ENCODE results near the gene TNP2.

TNP2 gene

DNA sequence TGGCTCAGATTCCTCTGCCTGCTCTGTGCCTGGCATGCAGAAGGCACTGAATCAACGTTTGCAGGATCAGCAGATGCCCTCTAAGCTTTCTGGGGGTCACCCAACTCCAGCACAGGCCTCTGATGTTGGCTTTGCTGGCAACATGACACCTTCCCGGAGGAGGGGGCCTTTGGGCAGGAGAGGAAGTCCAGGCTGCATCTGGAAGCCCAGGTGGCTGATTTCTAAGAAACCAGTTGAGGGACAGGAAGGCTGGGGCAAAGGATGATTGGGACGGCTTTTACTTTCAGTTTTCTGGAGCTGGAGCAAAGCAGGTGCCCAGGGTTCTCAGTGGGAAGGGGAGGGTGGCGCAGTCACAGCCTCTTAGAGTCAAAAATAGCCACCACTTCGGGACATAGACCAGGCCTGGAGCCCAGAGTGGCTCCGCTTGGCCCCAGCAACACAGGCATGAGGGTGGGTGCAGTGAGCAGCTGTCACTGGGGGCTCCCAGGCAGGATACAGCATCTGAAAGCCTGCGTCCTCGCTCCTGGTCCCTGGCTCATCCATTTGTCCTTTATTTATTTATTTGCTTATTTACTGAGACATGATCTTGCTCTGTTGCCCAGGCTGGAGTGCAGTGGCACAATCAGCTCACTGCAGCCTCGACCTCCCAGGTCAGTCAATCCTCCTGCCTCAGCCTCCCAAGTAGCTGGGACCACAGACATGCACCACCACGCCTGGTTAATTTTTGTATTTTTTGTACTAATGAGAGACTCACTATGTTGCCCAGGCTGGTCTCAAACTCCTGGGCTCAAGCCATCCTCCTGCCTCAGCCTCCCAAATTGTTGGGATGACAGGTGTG lies 28.3 kb downstream of the TNP2 start:
- no peaks in the 10 kb centered on the region for H3K27me3 ChIP-seq (ENCODE audit: insufficient read depth, low read depth, severe bottlenecking)
- no peak overlapping the region for H3K27ac ChIP-seq
- TF ChIP-seq, protein P1, sequence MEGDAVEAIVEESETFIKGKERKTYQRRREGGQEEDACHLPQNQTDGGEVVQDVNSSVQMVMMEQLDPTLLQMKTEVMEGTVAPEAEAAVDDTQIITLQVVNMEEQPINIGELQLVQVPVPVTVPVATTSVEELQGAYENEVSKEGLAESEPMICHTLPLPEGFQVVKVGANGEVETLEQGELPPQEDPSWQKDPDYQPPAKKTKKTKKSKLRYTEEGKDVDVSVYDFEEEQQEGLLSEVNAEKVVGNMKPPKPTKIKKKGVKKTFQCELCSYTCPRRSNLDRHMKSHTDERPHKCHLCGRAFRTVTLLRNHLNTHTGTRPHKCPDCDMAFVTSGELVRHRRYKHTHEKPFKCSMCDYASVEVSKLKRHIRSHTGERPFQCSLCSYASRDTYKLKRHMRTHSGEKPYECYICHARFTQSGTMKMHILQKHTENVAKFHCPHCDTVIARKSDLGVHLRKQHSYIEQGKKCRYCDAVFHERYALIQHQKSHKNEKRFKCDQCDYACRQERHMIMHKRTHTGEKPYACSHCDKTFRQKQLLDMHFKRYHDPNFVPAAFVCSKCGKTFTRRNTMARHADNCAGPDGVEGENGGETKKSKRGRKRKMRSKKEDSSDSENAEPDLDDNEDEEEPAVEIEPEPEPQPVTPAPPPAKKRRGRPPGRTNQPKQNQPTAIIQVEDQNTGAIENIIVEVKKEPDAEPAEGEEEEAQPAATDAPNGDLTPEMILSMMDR (IDR thresholded peaks at IDR 0.05; ENCODE audit: low read depth, low read length) = no peak
- DNase-seq = no peak
- H3K4me3 ChIP-seq (ENCODE audit: low read depth, low read length) = no peak overlapping the region
- H3K9me3 ChIP-seq (ENCODE audit: severe bottlenecking) = no peaks in the 10 kb centered on the region
- no peaks in the 10 kb centered on the region for H3K36me3 ChIP-seq

DNA sequence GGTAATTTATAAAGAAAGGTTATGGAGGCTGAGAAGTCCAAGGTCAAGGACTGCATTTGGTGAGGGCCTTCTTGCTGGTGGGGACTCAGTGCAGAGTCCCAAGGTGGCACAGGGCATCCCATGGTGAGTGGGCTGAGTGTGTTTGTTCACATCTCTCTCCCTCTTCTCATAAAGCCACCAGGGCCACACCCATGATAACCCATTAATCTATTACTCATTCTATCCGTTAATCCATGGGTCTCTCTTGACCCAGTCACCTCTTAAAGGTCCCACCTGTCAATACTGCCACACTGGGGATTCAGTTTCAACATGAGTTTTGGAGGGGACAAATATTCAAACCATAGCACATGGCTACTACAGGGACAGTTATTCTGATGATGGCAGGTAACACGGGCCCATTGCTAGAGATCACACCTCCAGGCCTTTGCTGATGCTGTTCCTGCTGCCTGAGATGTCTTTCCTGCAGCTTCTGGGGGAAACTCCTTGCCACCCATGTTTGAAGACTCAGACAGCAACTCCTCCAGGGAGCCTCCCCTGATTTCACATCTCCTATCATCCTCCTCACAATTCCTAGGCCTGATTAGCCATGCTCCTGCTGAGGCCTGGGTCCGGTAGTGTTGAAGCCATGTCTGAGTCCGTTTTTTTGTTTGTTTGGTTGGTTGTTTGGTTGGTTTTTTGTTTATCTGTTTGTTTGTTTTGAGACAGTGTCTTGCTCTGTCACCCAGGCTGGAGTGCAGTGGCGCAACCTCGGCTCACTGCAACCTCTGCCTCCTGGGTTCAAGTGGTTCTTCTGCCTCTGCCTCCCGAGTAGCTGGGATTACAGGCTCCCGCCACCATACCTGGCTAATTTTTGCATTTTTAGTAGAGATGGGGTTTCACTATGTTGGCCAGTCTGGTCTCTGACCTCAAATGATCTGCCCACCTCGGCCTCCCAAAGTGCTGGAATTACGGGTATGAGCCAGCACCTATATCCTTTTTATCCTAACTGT lies 29.2 kb downstream of the TNP2 start:
- Histone ChIP-seq H3K36me3 (no peaks in the 10 kb centered on the region), H3K4me3 (ENCODE audit: low read depth, low read length) (no peak overlapping the region), H3K9me3 (ENCODE audit: severe bottlenecking) (no peaks in the 10 kb centered on the region), H3K27ac (no peak overlapping the region), H3K27me3 (ENCODE audit: insufficient read depth, low read depth, severe bottlenecking) (no peaks in the 10 kb centered on the region)
- no peak for DNase-seq
- TF ChIP-seq, protein P1 (IDR thresholded peaks at IDR 0.05; ENCODE audit: low read depth, low read length) = no peak

- H3K27me3 ChIP-seq (ENCODE audit: insufficient read depth, low read depth, severe bottlenecking) = no peaks in the 10 kb centered on the region
- no peaks in the 10 kb centered on the region for H3K9me3 ChIP-seq (ENCODE audit: severe bottlenecking)
- H3K4me3 ChIP-seq (ENCODE audit: low read depth, low read length) = no peak overlapping the region
- no peak overlapping the region for H3K27ac ChIP-seq
- DNase-seq = no peak
- TF ChIP-seq, protein P1 (IDR thresholded peaks at IDR 0.05; ENCODE audit: low read depth, low read length) = no peak
- H3K36me3 ChIP-seq = no peaks in the 10 kb centered on the region
Observed at GRCh38 chr16:11238272-11239202, 30.6 kb downstream of the TNP2 start.

DNA sequence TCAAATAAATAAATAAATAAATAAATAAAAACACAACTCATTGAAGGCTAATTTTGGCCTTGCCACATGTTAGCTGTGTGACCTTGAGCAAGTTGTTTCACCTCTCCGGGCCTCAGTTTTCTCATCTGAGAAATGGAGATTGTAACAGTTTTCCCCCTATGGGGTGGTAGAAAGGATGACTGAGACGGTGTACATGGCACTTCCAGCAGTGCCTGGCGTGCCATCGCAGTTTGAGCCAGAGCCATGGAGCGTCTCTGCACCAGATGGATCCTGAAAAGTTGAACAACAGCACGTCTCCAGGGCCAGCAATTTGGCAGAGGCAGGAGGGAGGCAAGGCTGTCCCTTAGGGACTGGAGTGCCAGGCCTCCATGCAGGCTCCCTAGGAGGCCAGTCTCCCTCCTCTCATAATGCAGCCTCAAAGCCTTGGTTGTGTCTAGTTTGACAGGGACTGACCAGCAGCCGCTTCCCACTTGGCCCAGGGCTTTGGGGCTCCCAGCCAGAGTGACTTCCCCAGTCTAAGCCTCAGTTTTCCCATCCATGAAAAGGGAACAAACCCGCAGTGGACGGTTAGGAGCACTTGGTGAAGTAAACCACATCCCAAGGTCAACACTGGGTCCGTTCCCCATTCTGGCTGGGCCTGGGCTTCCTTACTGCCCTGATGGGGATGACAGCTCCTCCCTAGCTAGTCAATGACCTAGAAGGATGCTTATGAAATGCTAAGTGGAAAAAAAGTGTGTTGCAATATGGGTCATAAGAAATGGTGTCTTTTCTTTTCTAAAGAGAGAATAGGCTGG lies 32.5 kb downstream of the TNP2 start:
- Histone ChIP-seq H3K9me3 (ENCODE audit: severe bottlenecking) (no peaks in the 10 kb centered on the region), H3K27me3 (ENCODE audit: insufficient read depth, low read depth, severe bottlenecking) (no peaks in the 10 kb centered on the region), H3K27ac (no peak overlapping the region), H3K4me3 (ENCODE audit: low read depth, low read length) (no peak overlapping the region), H3K36me3 (no peaks in the 10 kb centered on the region)
- TF ChIP-seq, protein P1 (IDR thresholded peaks at IDR 0.05; ENCODE audit: low read depth, low read length) = no peak
- no peak for DNase-seq

DNA sequence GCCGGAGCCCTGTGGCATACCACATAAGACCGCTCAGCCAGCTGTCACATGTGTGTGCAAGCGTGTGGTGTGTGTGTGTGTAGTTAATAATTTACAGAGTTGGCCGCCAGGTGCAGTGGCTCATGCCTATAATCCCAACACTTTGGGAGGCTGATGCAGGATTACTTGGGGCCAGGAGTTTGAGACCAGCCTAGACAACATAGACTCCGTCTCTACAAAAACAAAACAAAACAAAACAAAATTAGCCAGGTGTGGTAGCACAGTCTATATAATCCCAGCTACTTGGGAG lies 33.5 kb downstream of the TNP2 start:
- H3K36me3 ChIP-seq = no peaks in the 10 kb centered on the region
- no peak overlapping the region for H3K4me3 ChIP-seq (ENCODE audit: low read depth, low read length)
- no peaks in the 10 kb centered on the region for H3K9me3 ChIP-seq (ENCODE audit: severe bottlenecking)
- TF ChIP-seq, protein P1 (IDR thresholded peaks at IDR 0.05; ENCODE audit: low read depth, low read length) = no peak
- H3K27me3 ChIP-seq (ENCODE audit: insufficient read depth, low read depth, severe bottlenecking) = no peaks in the 10 kb centered on the region
- H3K27ac ChIP-seq = no peak overlapping the region
- no peak for DNase-seq

Measured in WERI-Rb-1 (cell line).